ENCODE results near the gene UBL4B. TPM values are rescaled to one million over a fixed set of nuclear protein-coding genes. Genes with fewer than 3 reads are reported as not detected.

UBL4B gene
- total and polyA plus RNA-seq, 9 of the 15 experiments (the other 6 are each of a cell fraction or from before 2014, with no cell fraction given) = not detected

- H3K79me2 ChIP-seq (ENCODE audit: control insufficient read depth, insufficient read depth, low read length) = no peaks in the 10 kb centered on the region
- H4K20me1 ChIP-seq (replicated peaks; ENCODE audit: control insufficient read depth, insufficient read depth, low read length) = no peaks in the 10 kb centered on the region; the same call in none of the 2 replicates
- H3K9ac ChIP-seq (ENCODE audit: insufficient read depth in 1 of 2, low read depth in 2 of 2, low read length in 2 of 2) = no peak overlapping the region; a peak in 1 of 4 replicates
- H3K4me1 ChIP-seq (replicated peaks in 1 of 2; ENCODE audit: control insufficient read depth in 2 of 2, insufficient read depth in 2 of 2, low read length in 2 of 2) = peaks cover 7 to 8% of the 10 kb centered on the region in 2 experiments; a peak in 3 of 5 replicates
- no peak overlapping the region for H3K27ac ChIP-seq (ENCODE audit: extremely low read depth, low read depth, low read length)
- no peaks in the 10 kb centered on the region for H3K36me3 ChIP-seq (ENCODE audit: control insufficient read depth, insufficient read depth, low read length)
- in situ Hi-C loops (cut with MboI) (no loop called here), intact Hi-C loops (cut with micrococcal nuclease) (no loop called here)
- WGBS (ENCODE audit: insufficient coverage, low coverage, missing lambda C conversion rate) = 0% methylated on average over 2 of the region's 2 CpGs
- no peak overlapping the region for H3K4me3 ChIP-seq
- DNase-seq (ENCODE audit: extremely low read depth in 1 of 4, low spot score in 3 of 4) (no peak), ATAC-seq (no peak), FAIRE-seq (no peak)
- no peak overlapping the region for H2AFZ ChIP-seq (ENCODE audit: low read depth, low read length)
- CTCF ChIA-PET (ENCODE audit: low intra/inter-chr PET ratio) = no interaction called here
- H3K27me3 ChIP-seq (ENCODE audit: control insufficient read depth in 2 of 2, insufficient read depth in 2 of 2, low read length in 2 of 2) = peaks cover 13 to 43% of the 10 kb centered on the region in 2 experiments
- H3K9me3 ChIP-seq (replicated peaks; ENCODE audit: control insufficient read depth, insufficient read depth, low read depth, low read length) = no peaks in the 10 kb centered on the region
- H3K4me2 ChIP-seq (ENCODE audit: insufficient read depth, low read length) = no peak overlapping the region
- POLR2A ChIA-PET = interaction anchor here (0.7 to 7.7 kb wide), 8 partner anchors 9 to 720 kb away, joined by 3 to 48 read pairs (median 4); partner anchors contain the start of gene UBL4B
- no peaks in the 10 kb centered on the region for H3K9me1 ChIP-seq (ENCODE audit: control insufficient read depth, insufficient read depth, low read length)
- no TSS peak for BruUV-seq (replicated peaks)
- TF ChIP-seq HLTF (IDR thresholded peaks at IDR 0.05) = no peak
These were observed 11.9 kb upstream of the UBL4B start for GRCh38 chr1:110100335-110100734.

- Histone ChIP-seq H3K4me2 (ENCODE audit: insufficient read depth, low read length) (no peak overlapping the region), H3K4me1 (replicated peaks in 1 of 2; ENCODE audit: control insufficient read depth in 2 of 2, insufficient read depth in 2 of 2, low read length in 2 of 2) (peaks cover 7 to 8% of the 10 kb centered on the region in 2 experiments; a peak in 3 of 5 replicates), H3K9me3 (replicated peaks; ENCODE audit: control insufficient read depth, insufficient read depth, low read depth, low read length) (no peaks in the 10 kb centered on the region), H3K4me3 (no peak overlapping the region), H3K36me3 (ENCODE audit: control insufficient read depth, insufficient read depth, low read length) (no peaks in the 10 kb centered on the region), H3K27ac (ENCODE audit: extremely low read depth, low read depth, low read length) (no peak overlapping the region), H3K27me3 (ENCODE audit: control insufficient read depth in 2 of 2, insufficient read depth in 2 of 2, low read length in 2 of 2) (peaks cover 9 to 48% of the 10 kb centered on the region in 2 experiments), H2AFZ (ENCODE audit: low read depth, low read length) (no peak overlapping the region), H3K79me2 (ENCODE audit: control insufficient read depth, insufficient read depth, low read length) (no peaks in the 10 kb centered on the region), H4K20me1 (replicated peaks; ENCODE audit: control insufficient read depth, insufficient read depth, low read length) (no peaks in the 10 kb centered on the region; the same call in none of the 2 replicates), H3K9me1 (ENCODE audit: control insufficient read depth, insufficient read depth, low read length) (no peaks in the 10 kb centered on the region), H3K9ac (ENCODE audit: insufficient read depth in 1 of 2, low read depth in 2 of 2, low read length in 2 of 2) (no peak overlapping the region)
- POLR2A ChIA-PET = interaction anchor here (1.2 to 7.7 kb wide), 3 partner anchors 11 to 52 kb away, joined by 3 to 48 read pairs (median 8); no protein-coding TSS in a partner anchor
- no peak for FAIRE-seq
- 16% methylated on average over 7 of the region's 7 CpGs for WGBS (ENCODE audit: insufficient coverage, low coverage, missing lambda C conversion rate)
- DNase-seq (ENCODE audit: extremely low read depth in 1 of 4, low spot score in 3 of 4) = no peak
- intact Hi-C loops (cut with micrococcal nuclease) = no loop called here
- no peak for ATAC-seq
- CTCF ChIA-PET (ENCODE audit: low intra/inter-chr PET ratio) = no interaction called here
- BruUV-seq (replicated peaks) = no TSS peak
- in situ Hi-C loops (cut with MboI) = no loop called here
- TF ChIP-seq ZNF586 (CRISPR knock-in tag; conservative IDR thresholded peaks at IDR 0.05) (no peak), DEAF1 (CRISPR knock-in tag; IDR thresholded peaks at IDR 0.05) (no peak), CBX8 (IDR thresholded peaks at IDR 0.05; ENCODE audit: borderline replicate concordance, extremely low read depth, low read depth, low read length, poor library complexity, severe bottlenecking) (no peak), CEBPZ (IDR thresholded peaks at IDR 0.05; ENCODE audit: borderline replicate concordance, low read depth, low read length) (no peak), U2AF1 (optimal IDR thresholded peaks at IDR 0.05; ENCODE audit: low read depth, low read length) (no peak), ZKSCAN8 (CRISPR knock-in tag; IDR thresholded peaks at IDR 0.05) (no peak), CREB3 (tag; conservative IDR thresholded peaks at IDR 0.05; ENCODE audit: low read depth) (no peak), ETV5 (CRISPR knock-in tag; IDR thresholded peaks at IDR 0.05; ENCODE audit: low read depth) (no peak)
These were observed 10.2 kb upstream of the UBL4B start for GRCh38 chr1:110102081-110102480.
